ENCODE measurements around the gene RCN2. TPM values are rescaled to one million over a fixed set of nuclear protein-coding genes. Genes with fewer than 3 reads are reported as not detected.

RCN2 gene
- total and polyA plus RNA-seq, 2 of the 13 experiments (the other 11 are each of a cell fraction or from before 2014, with no cell fraction given), result 84.4 to 89.0 TPM

- ATAC-seq, result no peak
These were observed 61.7 kb downstream of the RCN2 start for GRCh38 chr15:76993114-76993725.

More at GRCh38 chr15:76993114-76993725, 61.7 kb downstream of the RCN2 start:
- BruUV-seq (replicated peaks), result no TSS peak
- Histone ChIP-seq H3K4me3 (replicated peaks in 1 of 3; ENCODE audit: insufficient read depth in 1 of 3, low read depth in 2 of 3, low read length in 3 of 3) (no peak overlapping the region), H3K9ac (ENCODE audit: insufficient read depth, low read depth, low read length) (no peak overlapping the region), H3K36me3 (replicated peaks in 1 of 2; ENCODE audit: control insufficient read depth in 1 of 2, insufficient read depth in 2 of 2, low read length in 2 of 2) (no peaks in the 10 kb centered on the region), H4K20me1 (ENCODE audit: insufficient read depth, low read length) (no peaks in the 10 kb centered on the region), H3K4me2 (ENCODE audit: low read depth, low read length) (no peak overlapping the region), H3K9me3 (ENCODE audit: low read length) (no peaks in the 10 kb centered on the region), H3K4me1 (ENCODE audit: insufficient read depth, low read length) (no peaks in the 10 kb centered on the region; the same call in 1 of the 2 replicates), H3K79me2 (ENCODE audit: insufficient read depth, low read length) (no peaks in the 10 kb centered on the region), H3K27ac (ENCODE audit: extremely low read length, insufficient read depth, low read length) (no peak overlapping the region), H2AFZ (ENCODE audit: low read length) (no peak overlapping the region), H3K27me3 (ENCODE audit: control insufficient read depth in 1 of 2, insufficient read depth in 2 of 2, low read length in 2 of 2) (peaks cover 8 to 64% of the 10 kb centered on the region in 2 experiments; a peak in 4 of 5 replicates)
- intact Hi-C loops (cut with micrococcal nuclease; ENCODE audit: unreplicated experiment), result no loop called here
- DNase-seq (ENCODE audit: low spot score) (no peak), FAIRE-seq (no peak)
- in situ Hi-C loops (cut with HindIII; ENCODE audit: extremely low pct_ligation_motif_present, low pct_unique_long_range_greater_than_20kb), result no loop called here
- no peak for TF ChIP-seq PBX3 (CRISPR knock-in tag; IDR thresholded peaks at IDR 0.05; ENCODE audit: borderline replicate concordance)
- TF ChIP-seq NFE2 (CRISPR knock-in tag; IDR thresholded peaks at IDR 0.05), result no peak
- no peak for TF ChIP-seq ARNT (IDR thresholded peaks at IDR 0.05)
- TF ChIP-seq SCMH1 (CRISPR knock-in tag; IDR thresholded peaks at IDR 0.05; ENCODE audit: borderline replicate concordance), result no peak
- no peak for TF ChIP-seq ZNF24 (IDR thresholded peaks at IDR 0.05)
- no peak for TF ChIP-seq ZSCAN5A (CRISPR knock-in tag; IDR thresholded peaks at IDR 0.05; ENCODE audit: borderline replicate concordance)
- no peak for TF ChIP-seq HBP1 (CRISPR knock-in tag; IDR thresholded peaks at IDR 0.05; ENCODE audit: low read depth)
- no peak for TF ChIP-seq NPAS2 (CRISPR knock-in tag; IDR thresholded peaks at IDR 0.05; ENCODE audit: borderline replicate concordance)
- CTCF ChIA-PET (ENCODE audit: low intra/inter-chr PET ratio, low total read pairs), result no interaction called here
- POLR2A ChIA-PET, result no interaction called here
- 27% methylated on average over 6 of the region's 6 CpGs for WGBS (ENCODE audit: low lambda C conversion rate)
